Left ventricle myocardium inferior (tissue), 1 donor: Measurements from ENCODE around the gene SRP9. TPM values are rescaled to one million over a fixed set of nuclear protein-coding genes. Genes with fewer than 3 reads are reported as not detected.
A peak's percentile ranks its signal among the peaks of the same experiment; 100 is the strongest.
"Not testable (repeated sequence)": the region's sequence is repeated elsewhere in the genome, so short reads cannot be mapped to it uniquely, and the experiment has no call there.

Experiments
- DNase-seq: peaks from one replicate; pipeline ENCODE4 v3.0.0-alpha.2; 2020
- H3K27ac ChIP-seq: fragments of 200-600 bp; replicated peaks from 2 replicates; pipeline ENCODE4 v1.8.0; 2021
- H3K27me3 ChIP-seq: fragments of 200-600 bp; 2 replicates; pipeline ENCODE4 v1.8.0; 2021; ENCODE audit warnings: low read depth
- H3K36me3 ChIP-seq: fragments of 200-600 bp; 2 replicates; pipeline ENCODE4 v1.8.0; 2021
- H3K4me1 ChIP-seq: fragments of 200-600 bp; 2 replicates; pipeline ENCODE4 v1.8.0; 2021
- H3K4me3 ChIP-seq: fragments of 200-600 bp; 2 replicates; pipeline ENCODE4 v1.8.0; 2021; ENCODE audit warnings: mild to moderate bottlenecking, moderate library complexity
- H3K9me3 ChIP-seq: fragments of 200-600 bp; replicated peaks from 2 replicates; pipeline ENCODE4 v1.8.0; 2021
- CTCF ChIP-seq: fragments of 200-600 bp; IDR thresholded peaks from 2 replicates; pipeline ENCODE4 v1.8.0; 2021; ENCODE audit warnings: antibody characterized with exemption, mild to moderate bottlenecking, borderline replicate concordance
- intact Hi-C: fragments of 100-400 bp; cut with micrococcal nuclease; formaldehyde crosslinking; loops from one replicate; pipeline ENCODE4 v1.11.0; 2022
- total RNA-seq: library from RNA; stranded (reverse); fragmentation: NEBNext Ultra II Directional; extraction: Animal tissue kit (Norgen Biotek cat#: 25700); gene quantifications from one replicate; pipeline ENCODE4 v1.2.1, GENCODE V29; 2021
- donor health status: DM: no; HTN: yes; CAD: no; lungs with severe emphysema.

SRP9 gene
- total RNA-seq, 1 donor from 2014 or later: 205 TPM

GRCh38 chr1:225774281-225775147 lies 3.1 kb upstream of the SRP9 start:
- H3K27me3 ChIP-seq: no peaks in the 10 kb centered on the region
- intact Hi-C loops: loop anchor here (5.0 to 10.0 kb wide), 3 partner anchors 38 to 297 kb away; partner anchors contain the start of genes ENAH and EPHX1
- H3K27ac ChIP-seq: no peak overlapping the region
- H3K4me1 ChIP-seq: peaks cover 60% of the 10 kb centered on the region
- no peak for TF ChIP-seq CTCF
- peaks cover 5% of the 10 kb centered on the region for H3K36me3 ChIP-seq
- H3K9me3 ChIP-seq: no peaks in the 10 kb centered on the region
- H3K4me3 ChIP-seq: no peak overlapping the region
- no peak for DNase-seq

GRCh38 chr1:225776294-225776693 lies 1.3 kb upstream of the SRP9 start:
- TF ChIP-seq CTCF: no peak

GRCh38 chr1:225777058-225777582 lies 506 bp upstream of the SRP9 start:
- DNase-seq: no peak
- Histone ChIP-seq H3K27me3 (no peaks in the 10 kb centered on the region), H3K4me3 (peak overlapping the region; percentile 75), H3K36me3 (peaks cover 5% of the 10 kb centered on the region), H3K27ac (peak overlapping the region; percentile 91), H3K9me3 (no peaks in the 10 kb centered on the region), H3K4me1 (peaks cover 61% of the 10 kb centered on the region)
- TF ChIP-seq CTCF: no peak
- intact Hi-C loops: loop anchor here (5.0 to 10.0 kb wide), 2 partner anchors 35 to 122 kb away; partner anchors contain the start of genes ENAH and EPHX1

More at GRCh38 chr1:225776294-225776693, 1.3 kb upstream of the SRP9 start:
- H3K9me3 ChIP-seq: no peaks in the 10 kb centered on the region
- H3K27ac ChIP-seq: no peak overlapping the region
- no peaks in the 10 kb centered on the region for H3K27me3 ChIP-seq
- H3K4me1 ChIP-seq: peaks cover 61% of the 10 kb centered on the region
- peaks cover 5% of the 10 kb centered on the region for H3K36me3 ChIP-seq
- no peak overlapping the region for H3K4me3 ChIP-seq
- DNase-seq: no peak
- intact Hi-C loops: loop anchor here (5.0 to 10.0 kb wide), 2 partner anchors 36 to 121 kb away; partner anchors contain the start of genes ENAH and EPHX1

- no peak for TF ChIP-seq CTCF
- no peaks in the 10 kb centered on the region for H3K27me3 ChIP-seq
Measured at GRCh38 chr1:225778337-225778669, 677 bp downstream of the SRP9 start.

GRCh38 chr1:225779165-225779564 lies 1.5 kb downstream of the SRP9 start:
- H3K9me3 ChIP-seq, DNase-seq, H3K27me3 ChIP-seq: not testable (repeated sequence)
- Histone ChIP-seq H3K4me1 (peaks cover 69% of the 10 kb centered on the region), H3K36me3 (peaks cover 13% of the 10 kb centered on the region), H3K4me3 (peak overlapping the region; percentile 75), H3K27ac (peak overlapping the region; percentile 91)
- intact Hi-C loops: loop anchor here (5.0 to 10.0 kb wide), 2 partner anchors 33 to 124 kb away; partner anchors contain the start of genes ENAH and EPHX1

More at GRCh38 chr1:225778337-225778669, 677 bp downstream of the SRP9 start:
- Histone ChIP-seq H3K9me3 (no peaks in the 10 kb centered on the region), H3K27ac (peak overlapping the region; percentile 91), H3K36me3 (peaks cover 5% of the 10 kb centered on the region), H3K4me1 (peaks cover 63% of the 10 kb centered on the region), H3K4me3 (peak overlapping the region; percentile 75)
- intact Hi-C loops: loop anchor here (5.0 to 10.0 kb wide), 2 partner anchors 34 to 124 kb away; partner anchors contain the start of genes ENAH and EPHX1
- no peak for DNase-seq
